LHCN-M2 (cell line): ENCODE results near the gene OR51B6. TPM values are rescaled to one million over a fixed set of nuclear protein-coding genes. Genes with fewer than 3 reads are reported as not detected.
"Not testable (repeated sequence)": the region's sequence is repeated elsewhere in the genome, so short reads cannot be mapped to it uniquely, and the experiment has no call there.

Source experiments
- DNase-seq: peaks from one replicate; pipeline ENCODE4 v3.0.0-alpha.2; 2012; ENCODE audit warnings: low read depth
- polyA plus RNA-seq: library from polyadenylated mRNA; unstranded; fragments of >200 nt; gene quantifications from one replicate; pipeline ENCODE4 v1.2.1, GENCODE V29; 2012; ENCODE audit warnings: missing spikeins
- total RNA-seq: library from RNA; depleted of rRNA; stranded (reverse); fragments of >200 nt; gene quantifications from 2 replicates; pipeline ENCODE4 v1.2.3, GENCODE V29; 2014; rRNA removed

OR51B6 gene
- total RNA-seq: not detected in 2 replicates
- not detected for polyA plus RNA-seq

GRCh38 chr11:5351208-5351607 is at the start of gene OR51B6:
Gene OR51B6, plus strand, starts transcription at chr11:5351508. Its CDS starts 0 bp downstream, at chr11:5351508.
- no peak for DNase-seq

- DNase-seq: no peak
These were observed 49.5 kb upstream of the OR51B6 start, which contains the start of gene OR51B4 for GRCh38 chr11:5301846-5302245. Gene OR51B4, minus strand, starts transcription at chr11:5301946. Its CDS starts 0 bp downstream, at chr11:5301946.

- DNase-seq: no peak
These were observed 47.7 kb upstream of the OR51B6 start for GRCh38 chr11:5303626-5304025.

GRCh38 chr11:5304046-5304445 is 47.3 kb upstream of the OR51B6 start:
- DNase-seq: no peak

GRCh38 chr11:5307256-5308019 is 43.9 kb upstream of the OR51B6 start:
- no peak for DNase-seq

- no peak for DNase-seq
These were observed 40.9 kb upstream of the OR51B6 start for GRCh38 chr11:5310423-5310822.

- DNase-seq: not testable (repeated sequence)
These were observed 37.8 kb upstream of the OR51B6 start for GRCh38 chr11:5313326-5314023.

GRCh38 chr11:5317292-5317691 is 34.0 kb upstream of the OR51B6 start:
- DNase-seq: no peak

GRCh38 chr11:5324197-5324596 is 27.1 kb upstream of the OR51B6 start, which contains the start of gene OR51B2:
Gene OR51B2, minus strand, starts transcription at chr11:5324297. Its CDS starts 0 bp downstream, at chr11:5324297.
- DNase-seq: no peak

GRCh38 chr11:5335170-5335569 is 16.1 kb upstream of the OR51B6 start:
- DNase-seq: no peak

- no peak for DNase-seq
These were observed 15.0 kb upstream of the OR51B6 start for GRCh38 chr11:5336331-5336730.

GRCh38 chr11:5337253-5337652 is 14.1 kb upstream of the OR51B6 start:
- not testable (repeated sequence) for DNase-seq

GRCh38 chr11:5339771-5340322 is 11.5 kb upstream of the OR51B6 start:
- no peak for DNase-seq

- DNase-seq: no peak
These were observed 7.6 kb upstream of the OR51B6 start, which contains the start of gene OR51B5 for GRCh38 chr11:5343474-5344335. Gene OR51B5, minus strand, starts transcription at chr11:5343524. Its CDS starts 0 bp downstream, at chr11:5343524.

GRCh38 chr11:5345831-5346230 is 5.5 kb upstream of the OR51B6 start:
- no peak for DNase-seq

GRCh38 chr11:5348551-5349194 is 2.6 kb upstream of the OR51B6 start:
- no peak for DNase-seq

- DNase-seq: no peak
These were observed 1.8 kb upstream of the OR51B6 start for GRCh38 chr11:5349550-5349949.

- not testable (repeated sequence) for DNase-seq
These were observed 4.7 kb downstream of the OR51B6 start for GRCh38 chr11:5356031-5356430.

- no peak for DNase-seq
These were observed 10.8 kb downstream of the OR51B6 start for GRCh38 chr11:5362017-5362625.

- no peak for DNase-seq
These were observed 12.4 kb downstream of the OR51B6 start for GRCh38 chr11:5363679-5364078.
